Stomach (tissue), 4 donors: Measurements from ENCODE around the gene TPPP3.

Experiments
- POLR2A ChIP-seq, 4 donors: fragments of 450-650 bp; IDR thresholded peaks; one replicate each; pipeline ENCODE4 v1.6.1; 2016; ENCODE audit warnings: antibody characterized with exemption in 4 of 4, control low read depth in 2 of 4, mild to moderate bottlenecking in 1 of 4, moderate library complexity in 1 of 4
- POLR2AphosphoS5 ChIP-seq, 3 donors: sonication (generic); formaldehyde crosslinking; IDR thresholded peaks; one replicate each; pipeline ENCODE4 v1.6.1; 2016; ENCODE audit warnings: antibody characterized with exemption in 3 of 3
- TF ChIP-seq, protein P1 (sequence below), 7 experiments: fragments of 450-650 bp in 4 of 7; fragments of 200-600 bp in 3 of 7; sonication (generic) in 3 of 7; IDR thresholded peaks; one replicate each; pipeline ENCODE4 v1.5.1; 2016 to 2019; ENCODE audit warnings: antibody characterized with exemption in 7 of 7, control low read depth in 2 of 7, mild to moderate bottlenecking in 1 of 7

DNA sequence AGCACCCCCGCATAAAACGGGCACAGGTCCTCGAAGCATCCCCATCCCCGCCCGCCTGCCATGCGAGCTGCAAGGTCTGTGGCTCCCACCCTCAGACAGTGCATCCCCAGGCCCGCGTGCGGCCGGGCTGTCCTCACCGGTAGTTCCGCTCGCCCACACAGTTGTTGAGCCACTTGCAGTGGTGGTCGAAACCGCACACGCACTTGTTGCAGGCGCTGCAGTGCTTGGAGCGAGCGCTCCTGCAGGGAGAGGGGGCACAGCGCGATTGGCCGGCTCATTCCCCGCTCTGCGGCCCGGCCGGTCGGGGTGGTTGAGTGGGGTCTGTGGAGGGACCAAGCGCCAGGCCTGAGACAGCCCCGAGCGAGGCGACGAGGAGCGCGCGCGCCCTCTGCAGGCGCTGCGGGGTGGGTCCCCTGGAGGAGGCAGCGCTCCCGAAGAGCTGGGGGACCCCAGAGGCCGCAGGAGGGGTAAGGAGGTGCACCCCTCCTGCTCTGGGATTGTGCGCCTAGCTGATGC is 6.0 kb upstream of the TPPP3 start:
- TF ChIP-seq, protein P1, sequence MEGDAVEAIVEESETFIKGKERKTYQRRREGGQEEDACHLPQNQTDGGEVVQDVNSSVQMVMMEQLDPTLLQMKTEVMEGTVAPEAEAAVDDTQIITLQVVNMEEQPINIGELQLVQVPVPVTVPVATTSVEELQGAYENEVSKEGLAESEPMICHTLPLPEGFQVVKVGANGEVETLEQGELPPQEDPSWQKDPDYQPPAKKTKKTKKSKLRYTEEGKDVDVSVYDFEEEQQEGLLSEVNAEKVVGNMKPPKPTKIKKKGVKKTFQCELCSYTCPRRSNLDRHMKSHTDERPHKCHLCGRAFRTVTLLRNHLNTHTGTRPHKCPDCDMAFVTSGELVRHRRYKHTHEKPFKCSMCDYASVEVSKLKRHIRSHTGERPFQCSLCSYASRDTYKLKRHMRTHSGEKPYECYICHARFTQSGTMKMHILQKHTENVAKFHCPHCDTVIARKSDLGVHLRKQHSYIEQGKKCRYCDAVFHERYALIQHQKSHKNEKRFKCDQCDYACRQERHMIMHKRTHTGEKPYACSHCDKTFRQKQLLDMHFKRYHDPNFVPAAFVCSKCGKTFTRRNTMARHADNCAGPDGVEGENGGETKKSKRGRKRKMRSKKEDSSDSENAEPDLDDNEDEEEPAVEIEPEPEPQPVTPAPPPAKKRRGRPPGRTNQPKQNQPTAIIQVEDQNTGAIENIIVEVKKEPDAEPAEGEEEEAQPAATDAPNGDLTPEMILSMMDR (IDR thresholded peaks at IDR 0.05), result peak in 5 of 7 experiments; percentile 66 to 73 (median 72)
- TF ChIP-seq POLR2AphosphoS5 (IDR thresholded peaks at IDR 0.05) (no peak), POLR2A (IDR thresholded peaks at IDR 0.05) (no peak)
